Suppressor macrophage treated with lipopolysaccharide for 1 hour (primary cell): Measurements from ENCODE around the gene CCL16.
A peak's percentile ranks its signal among the peaks of the same experiment; 100 is the strongest.
"Not testable (repeated sequence)": the region's sequence is repeated elsewhere in the genome, so short reads cannot be mapped to it uniquely, and the experiment has no call there.

Source experiments
- DNase-seq, 3 donors: peaks; one replicate each; pipeline ENCODE4 v3.0.0-alpha.2; 2020 to 2022

The CCL16 gene

DNA sequence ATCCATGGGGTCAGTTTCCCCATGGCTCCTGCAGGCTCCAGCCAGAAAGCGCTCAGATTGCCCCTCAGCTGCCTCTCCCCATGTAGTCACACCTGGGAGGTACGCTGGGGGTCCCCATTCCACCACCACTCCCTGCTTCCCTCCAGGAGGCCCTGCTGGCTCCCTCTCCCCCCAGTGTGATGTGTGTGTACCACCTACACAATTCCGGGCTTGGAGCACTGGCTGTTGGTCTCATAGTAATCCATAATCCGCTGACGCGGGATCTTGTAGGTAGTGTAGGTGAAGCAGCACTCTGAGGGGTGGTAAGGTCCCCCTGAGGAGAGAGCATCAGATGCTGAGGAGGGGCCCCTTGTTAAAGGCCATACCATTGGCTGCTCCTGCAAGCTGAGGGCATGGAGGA is 2.8 kb upstream of the CCL16 start:
- DNase-seq = no peak

DNA sequence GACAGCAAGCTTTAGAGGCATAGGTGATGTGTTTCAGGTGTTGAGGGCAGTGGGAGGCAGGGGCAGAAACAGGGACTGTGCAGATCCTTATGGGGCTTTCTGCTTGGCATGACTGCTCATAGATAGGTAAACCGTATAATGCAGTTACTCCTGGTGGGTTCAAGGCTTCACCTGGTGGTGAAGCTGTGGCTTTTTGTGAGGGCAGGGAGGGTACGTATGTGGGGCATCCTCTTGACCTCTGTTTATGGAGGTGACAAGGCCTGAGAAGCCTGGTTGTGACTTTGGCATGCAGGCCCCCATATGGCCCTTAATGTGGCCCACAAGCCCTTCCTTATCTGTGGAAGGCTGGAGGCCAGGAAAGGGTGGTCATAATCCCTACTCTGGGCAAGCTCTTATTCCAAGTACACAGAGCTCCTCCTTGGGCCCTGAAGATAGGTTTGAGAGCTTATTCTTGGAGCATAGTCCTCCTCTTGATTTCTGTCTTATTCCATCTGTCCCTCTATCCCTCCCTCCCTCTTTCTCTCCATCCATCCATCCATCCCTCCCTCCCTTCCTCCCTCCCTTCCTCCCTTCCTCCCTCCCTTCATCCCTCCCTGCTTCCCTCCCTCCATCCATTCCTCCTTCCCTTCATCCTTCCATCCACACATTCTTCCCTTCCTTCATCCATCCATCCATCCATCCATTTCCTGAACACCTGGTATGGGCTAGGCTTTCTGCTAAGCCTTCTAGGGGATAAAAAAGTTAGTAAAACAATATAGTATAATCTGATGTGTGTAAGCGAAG is 1.3 kb upstream of the CCL16 start:
- no peak for DNase-seq

DNA sequence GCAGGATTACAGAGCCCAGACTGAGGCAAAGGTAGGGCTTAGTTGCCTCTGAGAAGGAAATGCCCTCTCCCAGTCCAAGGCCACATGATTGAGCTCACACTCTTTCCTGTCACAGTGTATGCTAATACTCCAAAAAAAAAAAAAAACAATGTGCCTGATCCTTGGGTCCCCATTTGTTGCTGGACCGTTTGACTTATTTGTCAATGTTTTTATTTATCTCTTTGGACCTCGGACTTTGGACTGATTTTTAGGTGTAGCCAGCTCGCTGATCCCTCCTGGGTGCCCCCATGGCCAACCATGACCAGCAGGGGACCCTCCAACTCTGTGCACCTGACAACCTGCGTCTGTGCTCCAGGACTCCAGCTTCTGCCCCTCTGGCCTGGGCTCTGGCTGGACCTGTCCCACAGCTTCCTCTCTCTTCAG is 622 bp upstream of the CCL16 start:
- peak in 1 of 3 donors; percentile 35 for DNase-seq

- DNase-seq = no peak
Measured at GRCh38 chr17:35978346-35978745, 3.0 kb downstream of the CCL16 start.

GRCh38 chr17:35977509-35977908 is 3.8 kb downstream of the CCL16 start:
- no peak for DNase-seq

DNA sequence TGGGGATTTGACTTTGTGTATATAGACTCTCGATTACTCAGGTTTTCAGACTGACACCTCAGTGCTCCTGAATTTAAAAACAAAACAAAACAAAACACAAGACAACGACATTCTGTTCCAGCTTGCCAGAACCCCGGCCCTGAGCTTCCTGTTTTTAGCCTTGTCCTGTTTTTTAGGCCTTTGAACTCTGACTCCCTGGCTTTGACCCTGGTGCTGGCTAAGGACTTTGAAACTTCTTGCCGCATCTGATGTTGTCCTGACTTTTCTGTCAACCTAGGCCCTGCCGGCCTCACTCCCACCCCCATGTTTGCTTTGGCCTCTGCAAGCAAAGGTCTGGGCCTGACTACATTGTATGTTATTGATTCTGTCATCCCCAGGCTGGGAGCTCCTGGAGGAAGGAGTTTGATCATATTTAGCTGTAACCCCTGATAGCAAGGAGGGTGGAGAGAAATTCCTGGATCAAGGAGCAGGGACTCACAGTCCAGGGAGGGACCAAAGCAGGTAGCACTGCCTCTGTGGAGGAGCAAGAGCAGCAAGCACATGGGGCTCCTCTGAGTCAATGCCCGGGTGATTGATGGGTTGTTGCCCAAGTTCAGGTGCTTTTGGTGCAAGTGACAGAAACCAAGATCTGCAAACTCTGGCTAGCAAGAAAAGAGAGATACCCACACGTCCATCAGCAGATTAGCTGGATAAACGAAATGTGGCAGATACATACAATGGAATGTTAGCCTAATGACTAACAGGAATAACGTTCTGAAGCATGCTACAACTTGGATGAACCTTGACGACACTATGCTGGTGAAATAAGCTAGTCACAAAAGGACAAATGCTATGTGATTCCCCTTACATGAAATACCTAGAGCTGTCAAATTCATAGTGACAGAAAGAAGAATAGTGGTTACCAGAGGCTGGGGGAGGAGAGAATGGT is 7.7 kb downstream of the CCL16 start:
- peak; percentile 25 to 35 (median 30) for DNase-seq

GRCh38 chr17:35972945-35973332 is 8.4 kb downstream of the CCL16 start:
- DNase-seq = no peak

DNA sequence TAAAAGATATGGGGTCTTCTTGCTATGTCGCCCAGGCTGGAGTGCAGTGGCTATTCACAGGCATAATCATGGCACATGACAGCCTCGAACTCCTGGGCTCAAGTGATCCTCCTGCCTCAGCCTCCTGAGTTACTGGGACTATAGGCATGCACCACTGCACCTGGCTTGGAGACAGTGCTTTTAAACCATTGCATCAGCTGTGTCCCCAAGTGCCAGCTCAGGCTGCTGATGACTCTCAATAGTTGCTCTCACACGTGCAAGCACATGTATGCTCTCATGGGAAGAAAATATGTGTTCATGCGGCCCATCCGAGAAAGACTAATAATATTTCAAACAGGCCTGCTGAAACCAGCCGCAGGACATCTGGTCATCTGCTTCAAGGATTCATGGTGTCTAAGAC is 8.8 kb downstream of the CCL16 start:
- no peak for DNase-seq

DNA sequence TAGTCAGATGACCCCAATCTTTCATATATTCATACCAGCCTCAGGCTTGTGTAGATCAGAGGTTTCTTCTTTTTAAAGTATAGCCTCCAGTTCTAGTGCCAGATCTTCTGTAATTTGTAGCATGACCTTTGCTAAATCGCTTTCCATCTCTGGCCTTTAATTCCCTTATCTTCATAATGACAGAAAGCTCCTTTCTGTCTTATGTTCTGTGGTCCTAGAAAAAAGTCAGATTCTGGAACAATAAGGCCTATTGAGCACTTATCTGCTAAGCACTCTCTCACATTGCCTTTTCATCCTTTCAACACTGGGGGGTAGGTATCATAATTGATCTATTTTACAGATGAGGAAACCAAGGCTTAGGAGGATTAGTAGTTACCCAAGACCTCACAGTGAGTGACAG is 9.2 kb downstream of the CCL16 start:
- no peak for DNase-seq

DNA sequence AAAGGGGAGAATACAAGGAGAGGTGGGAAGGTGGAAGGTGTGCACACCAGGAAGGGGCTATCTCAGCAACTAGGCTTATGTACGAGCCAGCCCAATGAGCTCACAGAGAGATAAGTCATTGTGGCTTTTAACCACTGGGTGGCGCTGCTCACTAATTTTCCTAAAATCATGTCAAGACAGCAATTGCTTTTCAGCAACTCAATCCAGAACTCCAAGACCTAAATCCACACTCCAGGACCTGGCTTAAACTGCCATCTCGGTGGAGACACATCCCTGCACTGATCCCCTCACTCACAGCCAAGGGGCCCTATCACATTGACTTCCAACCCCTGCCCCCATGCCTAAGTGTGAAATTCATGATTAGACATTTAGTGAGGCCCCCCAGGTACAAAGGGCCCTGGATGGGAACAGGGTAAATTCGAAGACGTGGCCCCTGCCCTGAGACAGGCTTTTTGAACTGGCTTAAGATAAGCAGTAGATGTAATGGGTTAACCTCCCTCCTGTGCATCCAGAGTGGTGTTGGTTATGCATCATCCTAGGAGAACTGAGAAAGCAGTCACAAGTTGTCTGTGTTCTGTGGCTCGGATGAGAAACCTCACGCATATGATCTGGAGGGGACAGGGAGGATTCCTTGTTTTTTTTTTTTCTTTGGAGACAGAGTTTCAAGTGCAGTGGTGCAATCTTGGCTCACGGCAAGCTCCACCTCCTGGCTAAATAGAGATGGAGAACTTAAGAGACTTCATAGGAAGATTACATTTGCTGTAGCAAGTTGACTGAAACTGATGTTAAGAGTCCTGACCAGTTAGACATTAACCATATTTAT is 11.5 kb downstream of the CCL16 start:
- DNase-seq = peak; percentile 89 to 93 (median 90)

GRCh38 chr17:35968520-35969054 is 12.7 kb downstream of the CCL16 start:
- DNase-seq = no peak

- DNase-seq = no peak
Measured at GRCh38 chr17:35965272-35965671, 16.0 kb downstream of the CCL16 start.

GRCh38 chr17:35963663-35964062 is 17.6 kb downstream of the CCL16 start:
- no peak for DNase-seq

- no peak for DNase-seq
Measured at GRCh38 chr17:35953720-35954119, 27.6 kb downstream of the CCL16 start.

DNA sequence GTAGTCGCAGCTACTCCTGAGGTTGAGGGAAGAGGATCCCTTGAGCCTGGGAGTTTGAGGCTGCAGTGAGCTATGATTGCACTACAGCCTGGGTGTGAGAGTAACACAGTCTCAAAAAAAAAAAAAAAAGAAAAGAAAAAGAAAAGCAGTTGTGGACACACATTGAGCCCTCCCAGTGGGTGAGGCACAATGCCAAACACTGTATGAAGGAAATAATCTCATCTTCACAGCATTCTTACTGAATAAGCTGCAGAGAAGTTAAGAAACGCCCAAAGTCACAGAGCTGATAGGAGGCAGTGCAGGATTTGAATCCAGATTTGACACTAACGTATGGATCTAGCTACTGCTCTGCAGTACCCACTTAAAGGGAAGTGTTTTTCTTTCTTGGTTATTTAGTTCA is 31.9 kb downstream of the CCL16 start:
- DNase-seq = no peak

DNA sequence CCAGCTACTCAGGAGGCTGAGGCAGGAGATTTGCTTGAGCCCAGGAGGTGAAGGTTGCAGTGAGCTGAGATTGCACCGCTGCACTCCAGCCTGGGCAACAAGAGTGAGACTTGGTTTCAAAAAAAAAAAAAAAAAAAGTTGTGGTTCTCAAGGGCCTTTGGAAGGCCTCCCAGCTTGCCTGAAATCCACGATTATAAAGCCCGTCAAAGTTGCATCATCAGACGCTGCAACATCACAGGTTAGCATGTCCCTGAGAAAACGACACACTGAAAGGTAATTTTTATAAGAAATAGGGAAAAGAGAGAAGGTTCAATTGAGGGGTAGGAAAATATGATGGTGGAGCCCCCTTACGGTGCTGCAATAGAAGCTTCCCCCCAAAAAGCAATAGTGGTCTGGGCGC is 33.2 kb downstream of the CCL16 start:
- DNase-seq = no peak

- peak; percentile 74 to 85 (median 77) for DNase-seq
Measured at GRCh38 chr17:35947156-35947585, 34.1 kb downstream of the CCL16 start.

GRCh38 chr17:35944151-35944550 is 37.1 kb downstream of the CCL16 start:
- no peak for DNase-seq

DNA sequence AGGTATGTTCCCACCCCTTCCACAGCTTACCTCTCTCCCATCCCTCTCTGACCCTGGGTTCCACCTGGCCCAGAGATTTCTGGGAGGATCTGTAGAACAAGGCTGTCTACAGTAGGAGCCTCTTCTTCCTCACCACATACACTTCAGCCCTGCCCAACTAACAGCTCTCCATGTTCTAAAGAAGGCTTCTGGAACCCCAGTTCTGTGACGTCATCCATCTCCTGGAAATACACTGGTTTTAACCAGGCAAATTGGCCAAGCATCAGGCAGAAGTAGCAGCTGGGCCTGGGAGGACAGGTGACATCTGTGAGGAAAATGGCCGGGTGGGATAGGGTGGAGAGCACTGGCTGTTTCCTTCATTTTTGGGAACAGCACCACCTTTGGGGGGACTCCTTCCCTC is 37.8 kb downstream of the CCL16 start, which contains the start of gene LYZL6:
Gene LYZL6, minus strand, starts transcription at position 177 of the 400 bp plus-strand sequence. CDS start 4,357 bp downstream, outside the sequence.
- DNase-seq = no peak

DNA sequence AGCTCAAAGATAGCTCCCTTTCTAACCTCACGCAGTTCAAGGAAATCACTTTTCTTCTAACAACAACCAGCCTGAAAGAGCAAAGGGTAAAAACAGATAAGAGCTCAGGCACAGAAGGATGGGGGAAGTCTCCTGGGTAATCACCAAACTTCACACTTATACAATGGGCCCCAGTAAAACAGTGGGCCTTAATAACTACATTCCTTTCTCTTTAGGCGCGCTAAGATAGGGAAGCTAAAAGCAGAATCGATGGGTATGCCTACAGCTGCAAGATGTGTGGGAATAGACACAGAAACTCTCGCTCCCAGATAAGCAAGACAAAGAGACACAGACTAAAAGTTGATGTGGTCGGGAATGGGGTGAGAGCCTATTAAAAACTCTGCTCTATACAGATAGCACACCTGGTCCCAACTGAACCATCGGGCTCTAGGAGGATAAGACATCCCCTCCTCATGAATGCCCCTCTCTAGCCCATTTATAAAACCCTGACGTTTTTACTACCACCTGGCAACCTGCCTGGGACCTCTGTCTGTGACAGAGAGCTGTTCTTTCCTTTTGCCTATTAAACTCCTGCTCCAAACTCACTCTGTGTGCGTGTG is 38.6 kb downstream of the CCL16 start:
- DNase-seq = no peak

GRCh38 chr17:35938492-35938891 is 42.8 kb downstream of the CCL16 start:
- DNase-seq = not testable (repeated sequence)

GRCh38 chr17:35936063-35936462 is 45.2 kb downstream of the CCL16 start:
- no peak for DNase-seq
